ENCODE measurements around the gene AP1G1. TPM values are rescaled to one million over a fixed set of nuclear protein-coding genes. Genes with fewer than 3 reads are reported as not detected.
"Not testable (repeated sequence)": the region's sequence is repeated elsewhere in the genome, so short reads cannot be mapped to it uniquely, and the experiment has no call there.

Gene AP1G1
- polyA plus RNA-seq, 2 of the 4 experiments (the other 2 are of a cell fraction): 38.1 to 85.6 TPM

GRCh38 chr16:71826533-71827017, 17.9 kb upstream of the AP1G1 start:
- ATAC-seq (no peak), FAIRE-seq (no peak), DNase-seq (ENCODE audit: low read depth in 1 of 2, low spot score in 1 of 2) (no peak)
- ChIA-PET POLR2A (no interaction called here), CTCF (no interaction called here)
- Histone ChIP-seq H3K4me2 (no peak overlapping the region), H3K4me3 (no peak overlapping the region), H3K27ac (no peak overlapping the region), H3K4me1 (no peaks in the 10 kb centered on the region), H3K9me3 (no peaks in the 10 kb centered on the region)
- WGBS (ENCODE audit: missing lambda C conversion rate): 71% methylated on average over 5 of the region's 5 CpGs
- no peak for TF ChIP-seq E2F6 (IDR thresholded peaks at IDR 0.05; ENCODE audit: borderline replicate concordance, low read depth)

- ATAC-seq; H3K4me3 ChIP-seq; H3K9me3 ChIP-seq; DNase-seq (ENCODE audit: low read depth in 1 of 2, low spot score in 1 of 2); H3K4me1 ChIP-seq; POLR2A ChIA-PET; FAIRE-seq: not testable (repeated sequence)
- Histone ChIP-seq H3K4me2 (peak overlapping the region; percentile 55), H3K27ac (peak overlapping the region in 1 of 2 experiments; percentile 51; a peak in 1 of 6 replicates)
- CTCF ChIA-PET: interaction anchor here (1.0 kb wide), 1 partner anchor 66 kb away, joined by 3 read pairs; no protein-coding TSS in a partner anchor
- WGBS (ENCODE audit: missing lambda C conversion rate): 78% methylated on average over 10 of the region's 10 CpGs
These were observed 8.5 kb upstream of the AP1G1 start for GRCh38 chr16:71817155-71817500.

- no peaks in the 10 kb centered on the region for H3K9me3 ChIP-seq
- no peak for DNase-seq (ENCODE audit: low read depth in 1 of 2, low spot score in 1 of 2)
These were observed 2.7 kb upstream of the AP1G1 start for GRCh38 chr16:71811261-71811803.

GRCh38 chr16:71810155-71810530, 1.5 kb upstream of the AP1G1 start:
- H3K9me3 ChIP-seq; H3K4me3 ChIP-seq; POLR2A ChIA-PET; H3K4me2 ChIP-seq; ATAC-seq; FAIRE-seq; DNase-seq (ENCODE audit: low read depth in 1 of 2, low spot score in 1 of 2): not testable (repeated sequence)
- CTCF ChIA-PET: interaction anchor here (2.3 kb wide), 1 partner anchor 72 kb away, joined by 9 read pairs; no protein-coding TSS in a partner anchor
- H3K4me1 ChIP-seq: peaks cover 20% of the 10 kb centered on the region
- H3K27ac ChIP-seq: peak overlapping the region in 1 of 2 experiments; percentile 99; a peak in 3 of 6 replicates
- whole genome bisulfite sequencing (ENCODE audit: missing lambda C conversion rate): 98% methylated on average over 11 of the region's 11 CpGs

More at GRCh38 chr16:71811261-71811803, 2.7 kb upstream of the AP1G1 start:
- ATAC-seq (no peak), FAIRE-seq (no peak)
- 84% methylated on average over 5 of the region's 5 CpGs for whole genome bisulfite sequencing (ENCODE audit: missing lambda C conversion rate)
- Histone ChIP-seq H3K4me2 (no peak overlapping the region), H3K4me1 (peaks cover 16% of the 10 kb centered on the region), H3K4me3 (no peak overlapping the region), H3K27ac (no peak overlapping the region)
- no peak for TF ChIP-seq ESRRA (IDR thresholded peaks at IDR 0.05; ENCODE audit: borderline replicate concordance, low read length)
- no peak for TF ChIP-seq EHMT2 (IDR thresholded peaks at IDR 0.05; ENCODE audit: low read depth)
- no peak for TF ChIP-seq MYC (IDR thresholded peaks at IDR 0.05; ENCODE audit: borderline replicate concordance, low read length)
- no peak for TF ChIP-seq RARB (CRISPR knock-in tag; IDR thresholded peaks at IDR 0.05)
- no peak for TF ChIP-seq JUN (IDR thresholded peaks at IDR 0.05)
- TF ChIP-seq HMGXB4 (CRISPR knock-in tag; IDR thresholded peaks at IDR 0.05; ENCODE audit: borderline replicate concordance): no peak
- TF ChIP-seq MAX (IDR thresholded peaks at IDR 0.05): no peak
- no peak for TF ChIP-seq ZSCAN20 (CRISPR knock-in tag; IDR thresholded peaks at IDR 0.05)
- no peak for TF ChIP-seq BHLHE40 (IDR thresholded peaks at IDR 0.05; ENCODE audit: low read depth, low read length)
- TF ChIP-seq ATOH8 (CRISPR knock-in tag; IDR thresholded peaks at IDR 0.05; ENCODE audit: low read depth): no peak
- TF ChIP-seq SREBF2 (IDR thresholded peaks at IDR 0.05): no peak
- POLR2A ChIA-PET: no interaction called here
- CTCF ChIA-PET: interaction anchor here (0.6 to 2.3 kb wide), 2 partner anchors 71 to 85 kb away, joined by 6 to 9 read pairs; no protein-coding TSS in a partner anchor
